H1 (cell line): ENCODE measurements around the gene HIPK3. TPM values are rescaled to one million over a fixed set of nuclear protein-coding genes. Genes with fewer than 3 reads are reported as not detected.

Experiments
- CHD1 ChIP-seq: IDR thresholded peaks from 2 replicates; pipeline ENCODE4 v1.6.1; 2012; ENCODE audit warnings: low read depth, low read length, improper control_type of control experiment
- E2F6 ChIP-seq: IDR thresholded peaks from 2 replicates; pipeline ENCODE4 v1.6.1; 2012; ENCODE audit warnings: inconsistent platforms
- KDM1A ChIP-seq: fragments of 200-600, 300-600 bp; sonication (generic); IDR thresholded peaks from 2 replicates; pipeline ENCODE4 v1.7.1; 2016; ENCODE audit warnings: mild to moderate bottlenecking, low read length, borderline replicate concordance
- KDM4A ChIP-seq: IDR thresholded peaks from one replicate; pipeline ENCODE4 v1.7.1; 2012; ENCODE audit warnings: low read depth, mild to moderate bottlenecking, moderate library complexity, low read length, inconsistent platforms; ENCODE audit not compliant: severe bottlenecking
- MAX ChIP-seq: IDR thresholded peaks from 2 replicates; pipeline ENCODE4 v1.6.1; 2012; ENCODE audit warnings: inconsistent platforms
- SIX5 ChIP-seq: IDR thresholded peaks from 2 replicates; pipeline ENCODE4 v1.6.1; 2011; ENCODE audit warnings: mild to moderate bottlenecking, low read depth, low read length
- TAF1 ChIP-seq: IDR thresholded peaks from 2 replicates; pipeline ENCODE4 v1.6.1; 2011; ENCODE audit warnings: mild to moderate bottlenecking, low read depth, low read length
- polyA plus RNA-seq, 7 experiments: library from polyadenylated mRNA; depleted of rRNA in 3 of 7; stranded (reverse) in 5 of 7; unstranded in 2 of 7; fragments of >200 nt in 5 of 7; fragments of 200-250 nt in 2 of 7; gene quantifications; 1 replicate in 5 of 7; 2 replicates in 1 of 7; 4 replicates in 1 of 7; pipeline versions ENCODE4 v1.2.1 to v1.2.3, GENCODE V29; 2011 to 2013; ENCODE audit warnings: missing spikeins in 2 of 7, mixed read lengths in 2 of 7
- total RNA-seq: library from RNA; stranded (reverse); fragmentation: NEBNext Ultra II Directional; extraction: Animal tissue kit (Norgen Biotek cat#: 25700); gene quantifications from 2 replicates; pipeline ENCODE4 v1.2.1, GENCODE V29; 2021

Gene HIPK3
- total and polyA plus RNA-seq, 2 of the 8 experiments (the other 6 are each of a cell fraction or from before 2014, with no cell fraction given): 5.0 to 22.3 TPM

GRCh38 chr11:33225371-33225770 is 31.8 kb upstream of the HIPK3 start (continued):
- TF ChIP-seq E2F6: no peak
- no peak for TF ChIP-seq KDM1A
- TF ChIP-seq MAX: no peak
- TF ChIP-seq SIX5: no peak
- no peak for TF ChIP-seq CHD1
- no peak for TF ChIP-seq KDM4A
- no peak for TF ChIP-seq TAF1
